GM23338 (cell line): ENCODE measurements around the gene AHNAK. TPM values are rescaled to one million over a fixed set of nuclear protein-coding genes. Genes with fewer than 3 reads are reported as not detected.
A peak's percentile ranks its signal among the peaks of the same experiment; 100 is the strongest.
"Not testable (repeated sequence)": the region's sequence is repeated elsewhere in the genome, so short reads cannot be mapped to it uniquely, and the experiment has no call there.

ENCODE experiments used
- ATAC-seq: fragments of 200-7000 bp; cut with Tn5 transposase; 3 replicates; pipeline ENCODE4 v1.9.1; 2020
- DNase-seq: peaks from one replicate; pipeline ENCODE4 v3.0.0-alpha.2; 2015; ENCODE audit warnings: low spot score
- H2AFZ ChIP-seq: fragments of 200-600 bp; sonication (generic); 2 replicates; pipeline ENCODE4 v1.8.0; 2016; ENCODE audit warnings: antibody characterized with exemption, mild to moderate bottlenecking, moderate library complexity
- H3F3A ChIP-seq: fragments of 200-600 bp; sonication (generic); replicated peaks from 2 replicates; pipeline ENCODE4 v1.8.0; 2017; ENCODE audit warnings: antibody characterized with exemption, mixed run types, low read depth
- H3K27ac ChIP-seq: fragments of 200-600 bp; sonication (generic); 2 replicates; pipeline ENCODE4 v1.6.1; 2016; ENCODE audit warnings: low read depth
- H3K27me3 ChIP-seq: fragments of 200-600 bp; sonication (generic); 2 replicates; pipeline ENCODE4 v1.8.0; 2016; ENCODE audit warnings: mild to moderate bottlenecking, mixed run types, moderate library complexity; ENCODE audit not compliant: insufficient read depth
- H3K36me3 ChIP-seq: fragments of 200-600 bp; sonication (generic); 2 replicates; pipeline ENCODE4 v1.8.0; 2016; ENCODE audit warnings: mild to moderate bottlenecking; ENCODE audit not compliant: insufficient read depth
- H3K4me1 ChIP-seq: fragments of 200-600 bp; sonication (generic); 2 replicates; pipeline ENCODE4 v1.8.0; 2016; ENCODE audit warnings: mild to moderate bottlenecking, moderate library complexity; ENCODE audit not compliant: insufficient read depth
- H3K4me2 ChIP-seq: fragments of 200-600 bp; sonication (generic); 2 replicates; pipeline ENCODE4 v1.7.1; 2017; ENCODE audit warnings: mixed run types
- H3K4me3 ChIP-seq: fragments of 200-600 bp; sonication (generic); 2 replicates; pipeline ENCODE4 v1.6.1; 2016; ENCODE audit warnings: mixed run types
- H3K79me2 ChIP-seq: fragments of 200-600 bp; sonication (generic); replicated peaks from 2 replicates; pipeline ENCODE4 v1.8.0; 2017; ENCODE audit warnings: mild to moderate bottlenecking; ENCODE audit not compliant: insufficient read depth
- H3K9me2 ChIP-seq: fragments of 200-600 bp; sonication (generic); 2 replicates; pipeline ENCODE4 v1.8.0; 2017; ENCODE audit not compliant: insufficient read depth
- H4K20me1 ChIP-seq: fragments of 200-600 bp; sonication (generic); replicated peaks from 2 replicates; pipeline ENCODE4 v1.8.0; 2017; ENCODE audit warnings: mild to moderate bottlenecking; ENCODE audit not compliant: insufficient read depth
- H3K27ac Mint-ChIP-seq: 2 replicates; pipeline ENCODE4 v1.8.0; 2020; ENCODE audit warnings: inconsistent platforms, mild to moderate bottlenecking, moderate library complexity, mixed read lengths
- H3K27me3 Mint-ChIP-seq: 3 replicates; pipeline ENCODE4 v1.8.0; 2022; ENCODE audit warnings: low read depth, mild to moderate bottlenecking, moderate library complexity, mixed read lengths, inconsistent platforms; ENCODE audit not compliant: insufficient read depth, poor library complexity
- H3K36me3 Mint-ChIP-seq: 3 replicates; pipeline ENCODE4 v1.8.0; 2021; ENCODE audit warnings: low read depth, mild to moderate bottlenecking, inconsistent platforms, moderate library complexity, mixed read lengths
- H3K4me1 Mint-ChIP-seq: 3 replicates; pipeline ENCODE4 v1.8.0; 2020; ENCODE audit warnings: mild to moderate bottlenecking, inconsistent platforms, mixed read lengths
- H3K4me3 Mint-ChIP-seq: 3 replicates; pipeline ENCODE4 v1.8.0; 2021; ENCODE audit warnings: moderate library complexity, mild to moderate bottlenecking, inconsistent platforms, mixed read lengths
- H3K9me3 Mint-ChIP-seq: 3 replicates; pipeline ENCODE4 v1.8.0; 2020; ENCODE audit warnings: moderate library complexity, mild to moderate bottlenecking, inconsistent platforms, mixed read lengths
- CREB1 ChIP-seq: fragments of 250-450 bp; sonication (Bioruptor Pico); IDR thresholded peaks from 2 replicates; pipeline ENCODE4 v1.5.0; 2020; ENCODE audit warnings: low read depth, mild to moderate bottlenecking, moderate library complexity
- EZH2 ChIP-seq: fragments of 200-600 bp; sonication (generic); IDR thresholded peaks from one replicate; pipeline ENCODE4 v1.8.0; 2017; ENCODE audit warnings: antibody characterized with exemption, mild to moderate bottlenecking, low read depth; ENCODE audit not compliant: unreplicated experiment
- EZH2phosphoT487 ChIP-seq: fragments of 200-600 bp; sonication (generic); IDR thresholded peaks from one replicate; pipeline ENCODE4 v1.8.1; 2018; ENCODE audit warnings: antibody characterized with exemption; ENCODE audit not compliant: unreplicated experiment
- STAT1 ChIP-seq: IDR thresholded peaks from one replicate; pipeline ENCODE4 v1.6.1; 2016; ENCODE audit warnings: antibody characterized with exemption; ENCODE audit not compliant: unreplicated experiment
- ZNF114 ChIP-seq: fragments of 250-450 bp; sonication (Bioruptor Pico); IDR thresholded peaks from 2 replicates; pipeline ENCODE4 v1.5.0; 2020; ENCODE audit warnings: mild to moderate bottlenecking, moderate library complexity
- polyA plus RNA-seq: library from polyadenylated mRNA; unstranded; fragments of >200 nt; fragmentation: Nextera tagmentation; extraction: Ambion mirVana; gene quantifications from 2 replicates; pipeline ENCODE4 v1.2.1, GENCODE V29; 2016
- total RNA-seq: library from RNA; depleted of rRNA; stranded (reverse); fragments of >200 nt; shearing (Covaris generic); gene quantifications from 2 replicates; pipeline ENCODE4 v1.2.3, GENCODE V29; 2014
- TF ChIP-seq, protein P1 (sequence below): IDR thresholded peaks from 2 replicates; pipeline ENCODE4 v1.6.1; 2016; ENCODE audit warnings: antibody characterized with exemption

Gene AHNAK
- total and polyA plus RNA-seq, 2 experiments from 2014 or later, result 0.91 to 2.1 TPM

DNA sequence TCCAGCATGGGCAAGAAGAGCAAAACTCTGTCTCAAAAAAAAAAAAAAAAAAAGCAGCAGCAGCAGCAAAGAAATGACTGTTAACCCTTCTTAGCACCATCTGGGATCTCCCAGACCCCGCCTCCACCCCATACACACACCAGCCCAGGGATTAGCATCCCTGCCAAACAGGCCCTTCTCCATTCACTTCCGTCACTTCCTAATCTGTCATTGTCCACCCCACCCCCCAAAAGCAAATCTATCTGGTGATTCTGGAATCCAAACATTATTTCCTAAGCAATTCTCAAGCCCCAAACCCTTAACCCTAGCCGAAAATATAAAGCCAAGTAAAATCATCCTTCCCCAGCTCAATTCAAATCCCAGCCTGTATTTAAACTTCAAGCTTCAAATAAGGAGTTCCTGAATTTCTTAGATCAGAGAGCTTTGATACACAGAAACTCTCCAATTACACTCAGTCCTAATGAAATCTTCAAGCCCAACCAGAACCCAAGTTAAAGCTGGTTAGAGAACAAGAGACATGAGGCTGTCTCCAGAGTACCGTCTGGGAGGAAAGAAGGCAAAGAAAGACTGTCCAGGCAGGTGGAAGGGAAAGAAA, 6.0 kb upstream of the AHNAK start:
- Mint-ChIP-seq H3K36me3 (peaks cover 21% of the 10 kb centered on the region), H3K9me3 (no peaks in the 10 kb centered on the region; the same call in 1 of the 3 replicates), H3K4me3 (peak overlapping the region; percentile 54), H3K27me3 (peaks cover 51% of the 10 kb centered on the region), H3K27ac (peak overlapping the region; percentile 87), H3K4me1 (peaks cover 60% of the 10 kb centered on the region)
- Histone ChIP-seq H3K9me2 (no peaks in the 10 kb centered on the region), H3K27me3 (peaks cover 39% of the 10 kb centered on the region), H3K4me3 (peak overlapping the region; percentile 36), H3F3A (peaks cover 41% of the 10 kb centered on the region), H4K20me1 (peaks cover 14% of the 10 kb centered on the region), H3K79me2 (no peaks in the 10 kb centered on the region), H3K4me1 (peaks cover 44% of the 10 kb centered on the region), H3K36me3 (peaks cover 2% of the 10 kb centered on the region; the same call in 1 of the 2 replicates), H3K4me2 (peak overlapping the region; percentile 78), H2AFZ (no peak overlapping the region), H3K27ac (peak overlapping the region; percentile 60; the same call in 1 of the 2 replicates)
- ATAC-seq, result peak; percentile 10
- peak; percentile 67 for DNase-seq
- TF ChIP-seq CREB1 (no peak), STAT1 (no peak), EZH2 (no peak), EZH2phosphoT487 (no peak)
- TF ChIP-seq, protein P1, sequence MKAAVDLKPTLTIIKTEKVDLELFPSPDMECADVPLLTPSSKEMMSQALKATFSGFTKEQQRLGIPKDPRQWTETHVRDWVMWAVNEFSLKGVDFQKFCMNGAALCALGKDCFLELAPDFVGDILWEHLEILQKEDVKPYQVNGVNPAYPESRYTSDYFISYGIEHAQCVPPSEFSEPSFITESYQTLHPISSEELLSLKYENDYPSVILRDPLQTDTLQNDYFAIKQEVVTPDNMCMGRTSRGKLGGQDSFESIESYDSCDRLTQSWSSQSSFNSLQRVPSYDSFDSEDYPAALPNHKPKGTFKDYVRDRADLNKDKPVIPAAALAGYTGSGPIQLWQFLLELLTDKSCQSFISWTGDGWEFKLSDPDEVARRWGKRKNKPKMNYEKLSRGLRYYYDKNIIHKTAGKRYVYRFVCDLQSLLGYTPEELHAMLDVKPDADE, result no peak

DNA sequence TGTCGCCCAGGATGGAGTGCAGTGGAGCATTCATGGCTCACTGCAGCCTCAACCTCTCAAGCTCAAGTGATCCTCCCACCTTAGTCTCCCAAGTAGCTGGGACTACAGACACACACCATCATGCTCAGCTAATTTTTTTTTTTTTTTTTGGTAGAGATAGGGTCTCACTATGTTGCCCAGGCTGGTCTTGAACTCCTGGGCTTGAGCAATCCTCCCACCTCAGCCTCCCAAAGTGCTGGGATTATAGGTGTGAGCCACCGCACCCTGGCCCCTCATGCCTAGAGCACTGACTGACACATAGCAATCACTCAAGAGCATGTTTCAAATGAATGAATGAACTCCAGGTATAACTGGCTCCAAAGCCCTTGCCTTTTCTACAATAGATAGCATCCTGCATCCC, 3.9 kb upstream of the AHNAK start:
- H3K27me3 Mint-ChIP-seq, result peaks cover 55% of the 10 kb centered on the region
- DNase-seq, H3K36me3 Mint-ChIP-seq, H3K27ac Mint-ChIP-seq, ATAC-seq, H2AFZ ChIP-seq, H3K4me2 ChIP-seq, H3K27ac ChIP-seq, H3K9me2 ChIP-seq, H3K36me3 ChIP-seq, H3K79me2 ChIP-seq, H4K20me1 ChIP-seq, H3K9me3 Mint-ChIP-seq, H3K4me3 ChIP-seq, H3K4me3 Mint-ChIP-seq: not testable (repeated sequence)
- peaks cover 44% of the 10 kb centered on the region for H3K4me1 Mint-ChIP-seq
- Histone ChIP-seq H3K4me1 (peaks cover 31% of the 10 kb centered on the region), H3F3A (peaks cover 23% of the 10 kb centered on the region), H3K27me3 (peaks cover 60% of the 10 kb centered on the region)

DNA sequence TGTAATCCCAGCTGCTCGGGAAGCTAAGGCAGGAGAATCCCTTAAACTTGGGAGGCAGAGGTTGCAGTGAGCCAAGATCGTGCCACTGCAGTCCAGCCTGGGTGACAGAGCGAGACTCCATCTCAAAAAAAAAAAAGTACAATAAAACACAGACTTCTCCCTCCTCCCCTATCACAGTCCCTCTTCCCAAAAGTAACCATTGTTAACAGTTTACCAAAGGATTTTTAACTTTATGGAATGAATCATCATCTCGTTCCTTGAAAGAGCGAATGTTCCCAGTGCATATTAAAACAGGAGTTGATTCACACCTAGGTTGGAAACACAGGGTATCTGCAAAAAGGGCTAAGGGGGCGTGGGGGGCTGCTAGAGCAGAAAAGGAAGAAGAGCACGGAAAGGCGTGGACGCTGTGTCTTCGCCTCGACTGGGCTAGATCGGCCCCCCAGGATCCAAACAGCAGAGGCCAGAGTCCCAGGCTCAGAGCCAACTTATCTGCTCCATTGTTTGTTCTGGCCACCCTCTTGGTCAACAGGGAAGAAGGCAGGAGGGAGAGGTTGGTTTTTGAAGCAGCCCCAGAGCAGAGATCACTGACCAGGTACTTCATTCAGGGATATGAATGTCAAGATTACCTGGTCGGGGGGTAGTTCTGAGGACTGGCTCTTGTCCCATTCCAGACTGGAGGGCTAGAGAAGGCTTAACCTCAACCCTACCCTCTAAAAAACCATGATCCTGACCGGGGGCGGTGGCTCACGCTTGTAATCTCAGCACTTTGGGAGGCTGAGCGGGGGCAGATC, 2.1 kb upstream of the AHNAK start:
- no peak overlapping the region for H2AFZ ChIP-seq
- no peaks in the 10 kb centered on the region for H3K79me2 ChIP-seq
- H3K4me1 Mint-ChIP-seq, result peaks cover 48% of the 10 kb centered on the region
- no peak overlapping the region for H3K4me2 ChIP-seq
- no peaks in the 10 kb centered on the region for H3K36me3 ChIP-seq
- H3K9me3 Mint-ChIP-seq, result no peaks in the 10 kb centered on the region; the same call in 1 of the 3 replicates
- peaks cover 77% of the 10 kb centered on the region for H3K27me3 ChIP-seq
- no peak for DNase-seq
- peaks cover 11% of the 10 kb centered on the region for H3F3A ChIP-seq
- H3K4me3 ChIP-seq, result no peak overlapping the region
- no peaks in the 10 kb centered on the region for H3K9me2 ChIP-seq
- peaks cover 5% of the 10 kb centered on the region; the same call in 1 of the 2 replicates for H4K20me1 ChIP-seq
- no peaks in the 10 kb centered on the region for H3K36me3 Mint-ChIP-seq
- ATAC-seq, result no peak
- peaks cover 72% of the 10 kb centered on the region for H3K27me3 Mint-ChIP-seq
- no peak overlapping the region for H3K27ac ChIP-seq
- H3K4me1 ChIP-seq, result peaks cover 39% of the 10 kb centered on the region
- no peak overlapping the region for H3K27ac Mint-ChIP-seq
- no peak overlapping the region; the same call in 2 of the 3 replicates for H3K4me3 Mint-ChIP-seq
- TF ChIP-seq ZNF114 (CRISPR knock-in tag), result no peak
